SW 1271 (cell line): ENCODE measurements around the gene MYBPC3.
"Not testable (repeated sequence)": the region's sequence is repeated elsewhere in the genome, so short reads cannot be mapped to it uniquely, and the experiment has no call there.

ENCODE experiments used
- DNase-seq, 2 experiments: peaks; one replicate each; lab custom pipeline; 2025; lab: John Stamatoyannopoulos, UW

Gene MYBPC3

DNA sequence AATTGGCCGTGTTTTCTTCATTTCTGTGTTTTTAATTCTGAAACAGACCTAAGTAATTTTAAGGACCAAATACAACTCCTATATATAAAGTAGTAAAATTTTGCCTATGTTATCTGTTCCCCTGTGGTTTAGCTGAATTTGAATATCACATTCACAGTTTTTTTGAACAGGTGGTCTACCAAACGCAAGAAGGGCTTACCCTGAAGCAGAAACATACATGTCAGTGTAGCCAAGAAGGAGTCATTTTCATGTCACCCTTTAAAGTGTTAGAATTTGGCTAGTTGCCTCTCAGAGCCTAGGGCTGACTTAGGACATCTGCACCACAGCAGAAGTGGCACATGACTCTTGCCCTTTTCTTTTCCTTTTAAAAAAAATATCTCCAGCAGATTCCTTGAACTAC, 34.3 kb downstream of the MYBPC3 start:
- no peak for DNase-seq

GRCh38 chr11:47317064-47317828, 35.3 kb downstream of the MYBPC3 start:
- no peak for DNase-seq

- not testable (repeated sequence) for DNase-seq
Observed at GRCh38 chr11:47316501-47316900, 36.0 kb downstream of the MYBPC3 start.

DNA sequence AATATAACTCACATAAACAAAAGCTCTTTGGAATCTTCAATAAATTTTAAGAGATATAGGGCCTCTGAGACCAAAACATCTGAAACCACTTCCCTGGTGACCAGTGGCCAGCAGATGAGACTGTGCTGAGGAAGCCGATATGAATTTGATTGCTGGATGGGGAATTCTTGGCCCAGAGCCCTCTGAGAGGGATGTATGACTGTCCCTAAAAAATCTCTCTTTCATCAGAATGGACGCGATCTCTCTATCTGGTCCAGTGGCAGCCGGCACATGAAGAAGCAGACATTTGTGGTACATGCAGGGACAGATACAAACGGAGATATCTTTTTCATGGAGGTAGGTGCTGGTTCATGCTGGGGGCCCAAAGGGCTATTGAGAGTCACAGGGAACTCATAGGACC, 37.5 kb downstream of the MYBPC3 start:
- no peak for DNase-seq

DNA sequence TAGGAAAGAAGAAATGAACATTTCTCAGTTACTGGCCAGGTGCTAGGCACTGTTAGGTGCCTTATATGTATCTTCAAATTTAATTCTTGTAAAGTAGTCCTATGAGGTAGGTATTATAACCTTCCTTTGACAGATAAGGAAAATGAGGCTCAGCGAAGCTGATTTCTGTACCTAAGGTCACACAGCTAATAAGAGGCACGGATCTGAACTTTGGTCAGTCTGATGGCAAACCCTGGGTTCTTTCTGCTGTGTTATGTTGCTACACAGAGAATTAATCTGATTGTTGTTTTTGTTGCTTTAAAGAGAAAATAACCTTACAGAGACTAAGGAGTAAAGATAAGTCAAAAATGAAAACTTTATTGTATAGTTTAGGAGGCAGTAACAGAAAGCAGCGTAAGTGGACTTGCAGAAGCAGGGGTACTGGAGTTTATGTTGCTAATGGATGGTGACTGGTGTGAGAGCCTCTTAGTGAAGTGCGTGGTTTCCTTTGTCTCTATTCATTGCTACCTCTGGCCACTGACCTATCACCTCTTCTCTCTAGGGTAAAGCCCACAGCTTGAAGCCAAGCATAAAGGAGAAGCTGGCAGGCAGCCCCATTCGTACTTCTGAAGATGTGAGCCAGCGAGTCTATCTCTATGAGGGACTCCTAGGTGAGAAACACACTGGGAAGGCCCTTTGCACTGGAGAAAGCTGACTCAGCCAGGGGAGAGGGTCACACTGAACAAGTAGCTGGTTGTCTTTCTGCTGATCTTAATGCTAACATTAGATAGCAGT, 44.3 kb downstream of the MYBPC3 start:
- DNase-seq, result no peak

DNA sequence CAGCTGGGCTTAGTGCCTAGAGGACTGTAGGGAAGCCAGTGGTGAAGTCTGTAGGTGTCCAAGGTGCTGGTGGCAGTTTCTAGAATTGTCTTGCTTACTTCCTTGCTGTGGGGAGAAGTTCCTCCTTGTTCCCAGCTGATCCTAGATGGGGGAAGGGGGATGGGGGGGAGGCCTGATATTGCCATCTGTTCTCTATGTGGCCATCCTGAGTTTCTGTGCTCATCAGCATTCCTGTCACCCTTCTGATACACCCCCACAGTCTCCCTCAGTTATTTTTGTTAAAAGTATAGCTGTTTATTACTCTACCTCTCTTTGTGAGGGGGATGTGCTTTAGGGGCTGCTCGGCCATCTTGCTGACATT, 46.0 kb downstream of the MYBPC3 start:
- no peak for DNase-seq

DNA sequence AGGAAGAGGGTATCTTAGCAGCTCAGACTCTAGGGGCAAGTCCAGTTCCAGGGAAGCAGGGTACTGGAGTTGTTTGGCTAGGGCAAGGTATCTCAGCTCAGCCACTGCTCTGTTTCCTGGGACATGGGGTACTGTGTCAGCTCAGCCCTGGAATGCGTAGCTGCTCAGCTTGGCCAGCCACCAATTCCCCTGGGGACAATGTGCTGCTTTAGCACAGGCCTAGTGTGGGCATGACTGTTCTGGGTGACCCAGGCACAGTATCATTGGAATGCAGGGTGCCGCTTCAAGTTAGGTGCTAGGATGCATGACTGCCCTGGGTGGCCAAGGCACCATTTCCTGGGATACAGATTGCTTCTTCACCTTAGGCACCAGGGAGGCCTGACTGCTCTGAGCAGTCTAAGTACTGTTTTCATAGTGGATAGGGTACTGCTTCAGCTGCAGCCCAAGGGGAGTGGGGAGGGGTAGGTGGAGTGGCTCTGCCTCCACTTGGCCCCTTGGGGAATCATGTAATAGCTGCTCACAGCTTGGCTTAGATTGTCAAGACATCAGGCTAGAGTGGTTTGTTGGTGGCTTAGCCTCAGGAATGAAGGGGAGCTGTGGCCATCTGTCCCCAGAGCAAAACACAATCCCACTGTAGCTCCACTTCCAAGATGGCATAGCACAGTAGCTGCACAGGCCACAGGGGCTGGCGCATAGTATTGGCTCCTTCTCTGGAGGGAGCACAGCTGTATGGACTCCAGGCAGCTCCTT, 46.6 kb downstream of the MYBPC3 start:
- no peak for DNase-seq

GRCh38 chr11:47302853-47303252, 49.6 kb downstream of the MYBPC3 start:
- no peak for DNase-seq

DNA sequence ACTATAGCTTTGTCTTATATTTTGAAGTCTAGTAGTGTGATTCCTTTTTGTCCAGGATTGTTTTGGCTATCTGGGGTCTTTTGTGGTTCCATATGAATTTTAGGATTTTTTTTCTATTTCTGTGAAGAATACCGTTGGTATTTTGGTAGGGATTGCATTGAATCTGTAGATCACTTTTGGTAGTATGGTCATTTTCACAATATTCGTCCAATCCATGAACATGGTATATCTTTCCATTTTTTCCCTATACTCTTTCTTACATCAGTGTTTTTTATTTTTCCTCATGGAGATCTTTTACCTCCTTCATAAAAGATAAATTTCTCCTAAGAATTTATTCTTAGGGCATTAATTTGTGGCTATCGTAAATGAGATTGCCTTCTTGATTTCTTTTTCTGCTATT, 53.4 kb downstream of the MYBPC3 start:
- DNase-seq, result no peak

DNA sequence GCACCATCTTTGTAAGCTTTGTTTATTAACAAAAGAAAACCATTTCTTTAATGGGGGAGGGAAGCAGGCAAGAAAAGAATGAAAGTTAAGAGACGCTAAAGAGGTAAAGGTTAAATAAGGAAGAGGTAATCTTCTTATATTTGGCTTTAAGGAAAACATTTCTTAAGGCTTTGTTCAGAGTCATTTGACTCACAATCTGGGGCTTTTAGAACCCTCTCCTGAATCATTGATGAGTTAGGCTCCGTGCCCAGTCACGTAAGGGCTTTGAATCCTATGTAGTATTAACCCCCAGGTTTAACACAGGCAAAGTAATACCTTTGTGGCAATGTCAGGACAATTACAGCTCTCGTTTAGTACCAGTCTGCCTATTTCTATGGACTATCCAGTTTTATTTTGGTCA, 56.5 kb downstream of the MYBPC3 start:
- no peak for DNase-seq

DNA sequence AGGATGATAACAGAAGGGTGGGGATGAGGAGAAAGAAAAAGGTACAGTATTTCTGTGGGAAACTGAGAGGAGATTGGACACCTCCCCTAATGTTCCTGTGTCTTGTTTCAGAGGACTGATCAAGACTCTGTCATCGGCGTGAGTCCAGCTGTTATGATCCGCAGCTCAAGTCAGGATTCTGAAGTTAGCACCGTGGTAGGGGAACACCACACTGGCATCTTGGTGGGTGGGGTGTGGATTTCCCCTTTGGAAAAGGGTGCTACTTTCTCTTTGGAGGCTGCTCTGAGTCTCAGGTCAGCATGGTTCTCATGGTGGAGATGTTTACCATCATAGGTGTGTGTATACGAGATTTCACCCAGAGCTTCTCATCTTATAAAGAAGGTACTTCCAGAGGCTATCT, 57.1 kb downstream of the MYBPC3 start:
- no peak for DNase-seq

DNA sequence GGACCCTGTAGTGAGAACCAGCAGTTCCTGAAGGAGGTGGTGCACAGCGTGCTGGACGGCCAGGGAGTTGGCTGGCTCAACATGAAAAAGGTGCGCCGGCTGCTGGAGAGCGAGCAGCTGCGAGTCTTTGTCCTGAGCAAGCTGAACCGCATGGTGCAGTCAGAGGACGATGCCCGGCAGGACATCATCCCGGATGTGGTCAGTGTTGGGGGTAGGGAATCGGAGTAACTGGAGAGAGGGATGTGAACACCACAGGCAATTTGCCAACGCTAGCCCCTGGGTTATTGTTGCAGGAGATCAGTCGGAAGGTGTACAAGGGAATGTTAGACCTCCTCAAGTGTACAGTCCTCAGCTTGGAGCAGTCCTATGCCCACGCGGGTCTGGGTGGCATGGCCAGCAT, 62.6 kb downstream of the MYBPC3 start:
- DNase-seq, result no peak

DNA sequence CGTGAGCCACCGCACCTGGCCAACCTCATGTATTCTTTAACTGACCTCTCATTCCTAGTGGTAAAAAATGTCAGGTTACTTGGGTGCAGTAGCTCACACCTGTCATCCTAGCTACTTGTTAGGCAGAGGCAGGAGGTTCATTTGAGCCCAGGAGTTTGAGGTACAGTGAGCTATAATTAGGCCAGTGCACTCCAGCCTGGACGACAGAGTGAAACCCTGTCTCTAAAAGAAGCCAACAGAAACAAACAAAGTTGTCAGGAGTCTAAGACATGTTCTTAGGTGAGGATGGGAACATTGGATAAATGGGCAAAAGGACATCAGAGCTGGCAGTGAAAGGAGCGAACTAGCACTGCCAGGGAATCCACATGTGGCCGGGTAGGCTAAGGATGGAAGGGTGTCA, 64.4 kb downstream of the MYBPC3 start:
- no peak for DNase-seq

DNA sequence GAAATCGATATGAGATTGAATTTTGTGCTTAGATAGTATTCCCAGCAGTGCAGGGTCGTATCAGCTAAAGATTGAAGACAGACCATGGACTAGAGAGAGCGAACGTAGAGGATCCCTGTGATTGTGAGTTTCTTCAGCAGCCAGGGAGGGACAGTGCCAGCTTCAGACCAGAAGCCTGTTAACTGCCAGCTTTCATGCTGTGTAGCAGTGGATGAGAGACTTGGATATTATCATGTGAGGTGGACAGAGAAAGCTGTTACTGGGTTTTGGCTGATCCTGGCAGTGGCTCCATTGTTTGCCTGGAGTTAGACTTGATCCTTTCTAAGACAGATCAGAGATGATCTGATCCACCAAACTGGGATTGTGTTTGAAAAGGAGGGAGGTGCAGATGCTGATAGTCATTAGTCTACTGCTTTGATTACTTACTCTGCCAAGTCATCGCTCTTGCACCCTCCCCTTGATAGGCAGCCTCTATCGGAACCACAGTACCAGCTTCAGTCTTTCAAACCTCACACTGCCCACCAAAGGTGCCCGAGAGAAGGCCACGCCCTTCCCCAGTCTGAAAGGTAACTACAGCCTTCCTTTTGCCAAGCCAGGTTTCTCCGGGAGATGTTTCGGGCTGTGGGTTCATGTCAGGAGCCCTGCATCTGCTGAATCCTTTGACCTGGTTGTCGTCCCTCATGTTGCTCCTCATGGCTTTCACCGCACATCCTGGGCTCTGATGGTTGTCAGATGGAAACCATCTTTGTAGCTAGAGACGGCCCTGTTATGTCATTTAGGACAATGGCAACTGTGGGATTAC, 66.3 kb downstream of the MYBPC3 start:
- no peak for DNase-seq

DNA sequence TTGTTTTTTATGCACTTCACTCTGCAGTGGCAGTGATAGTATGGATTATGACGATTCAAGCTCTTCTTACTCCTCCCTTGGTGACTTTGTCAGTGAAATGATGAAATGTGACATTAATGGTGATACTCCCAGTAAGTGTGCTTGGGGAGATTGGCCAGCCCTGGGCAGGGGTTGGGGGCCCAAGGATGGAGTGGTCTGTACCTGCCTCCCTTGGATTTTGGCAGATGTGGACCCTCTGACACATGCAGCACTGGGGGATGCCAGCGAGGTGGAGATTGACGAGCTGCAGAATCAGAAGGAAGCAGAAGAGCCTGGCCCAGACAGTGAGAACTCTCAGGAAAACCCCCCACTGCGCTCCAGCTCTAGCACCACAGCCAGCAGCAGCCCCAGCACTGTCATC, 68.4 kb downstream of the MYBPC3 start:
- no peak for DNase-seq

DNA sequence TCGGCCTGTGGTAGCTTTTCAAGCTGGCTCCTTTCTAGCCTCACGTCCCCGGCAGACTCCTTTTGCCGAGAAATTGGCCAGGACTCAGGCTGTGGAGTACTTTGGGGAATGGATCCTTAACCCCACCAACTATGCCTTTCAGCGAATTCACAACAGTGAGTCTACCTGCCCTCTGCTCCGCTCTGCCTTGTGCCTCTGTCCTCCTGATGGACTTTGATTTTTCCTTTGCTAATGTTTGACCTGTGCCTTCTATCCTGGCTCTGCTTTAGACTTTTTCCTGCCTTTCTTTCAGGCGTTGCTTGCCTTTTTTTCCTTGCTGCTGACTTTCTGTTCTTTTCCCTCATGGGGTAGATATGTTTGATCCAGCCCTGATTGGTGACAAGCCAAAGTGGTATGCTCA, 70.0 kb downstream of the MYBPC3 start:
- DNase-seq, result no peak
